ENCODE data around the gene SLC30A2.

DNA sequence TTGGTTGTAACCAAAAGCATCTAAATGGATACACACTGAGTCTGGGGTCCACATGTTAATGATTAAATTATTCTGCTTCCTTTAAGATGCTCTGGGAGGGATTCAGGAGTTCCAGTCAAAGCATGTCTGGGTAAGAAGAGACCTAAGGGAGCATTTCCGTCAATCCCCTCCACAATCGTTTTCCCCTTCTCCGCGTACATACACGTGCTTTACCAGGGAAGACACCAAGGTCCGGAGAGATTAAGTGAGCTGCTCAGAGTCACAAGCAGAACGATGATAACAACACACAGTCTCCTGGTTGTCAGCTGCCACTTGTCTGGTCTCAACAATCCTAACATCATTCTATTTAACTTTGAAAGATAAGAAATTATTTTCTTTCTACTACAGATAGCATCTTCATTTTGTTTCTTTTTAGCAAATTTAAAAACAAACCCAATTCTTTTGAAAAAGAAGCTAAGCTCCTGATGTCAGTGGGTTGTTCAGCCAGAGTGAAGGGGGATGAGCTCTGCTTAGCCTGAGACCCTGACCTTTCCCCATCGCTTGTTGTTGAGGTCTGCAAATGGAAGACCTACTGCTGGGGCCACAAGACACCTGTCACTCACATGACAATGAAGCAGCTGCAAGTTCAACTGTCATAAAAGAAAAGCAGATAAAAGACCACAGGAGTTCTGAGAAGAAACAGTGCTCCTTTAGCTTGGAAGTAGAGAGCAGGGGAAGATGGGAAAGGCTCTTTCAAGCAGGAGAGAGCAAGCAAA lies 52.5 kb downstream of the SLC30A2 start:
- TF ChIP-seq NFRKB (IDR thresholded peaks at IDR 0.05) (no peak), BHLHE40 (IDR thresholded peaks at IDR 0.05; ENCODE audit: borderline replicate concordance) (no peak), ZNF384 (IDR thresholded peaks at IDR 0.05) (no peak), SUZ12 (IDR thresholded peaks at IDR 0.05) (no peak), SP1 (IDR thresholded peaks at IDR 0.05) (no peak), FOXA1 (IDR thresholded peaks at IDR 0.05) (no peak), FOXM1 (IDR thresholded peaks at IDR 0.05; ENCODE audit: borderline replicate concordance) (no peak), FOXK2 (IDR thresholded peaks at IDR 0.05) (no peak), ELF4 (IDR thresholded peaks at IDR 0.05) (no peak), L3MBTL2 (conservative IDR thresholded peaks at IDR 0.05) (no peak), ARNT (IDR thresholded peaks at IDR 0.05) (no peak), HDGF (IDR thresholded peaks at IDR 0.05; ENCODE audit: borderline replicate concordance) (no peak)
- TF ChIP-seq, protein P1, sequence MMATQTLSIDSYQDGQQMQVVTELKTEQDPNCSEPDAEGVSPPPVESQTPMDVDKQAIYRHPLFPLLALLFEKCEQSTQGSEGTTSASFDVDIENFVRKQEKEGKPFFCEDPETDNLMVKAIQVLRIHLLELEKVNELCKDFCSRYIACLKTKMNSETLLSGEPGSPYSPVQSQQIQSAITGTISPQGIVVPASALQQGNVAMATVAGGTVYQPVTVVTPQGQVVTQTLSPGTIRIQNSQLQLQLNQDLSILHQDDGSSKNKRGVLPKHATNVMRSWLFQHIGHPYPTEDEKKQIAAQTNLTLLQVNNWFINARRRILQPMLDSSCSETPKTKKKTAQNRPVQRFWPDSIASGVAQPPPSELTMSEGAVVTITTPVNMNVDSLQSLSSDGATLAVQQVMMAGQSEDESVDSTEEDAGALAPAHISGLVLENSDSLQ (IDR thresholded peaks at IDR 0.05): 0 out of 2 replicates have a peak, but pooled peaks have one; percentile 11

Measured in HEK293T (cell line).